Colon (tissue), 2 donors: ENCODE measurements around the gene NHLRC4.

ENCODE experiments used
- FAIRE-seq: peaks from 2 replicates; lab custom pipeline; 2012; peaks lifted over from hg19 to GRCh38; lab: Jason Lieb, UNC
- donor health status: control.
- donor health status: control.

NHLRC4 gene

GRCh38 chr16:553601-554296 is 13.1 kb upstream of the NHLRC4 start:
- no peak for FAIRE-seq

GRCh38 chr16:554297-554621 is 12.5 kb upstream of the NHLRC4 start:
- FAIRE-seq = no peak

- no peak for FAIRE-seq
These were observed 12.0 kb upstream of the NHLRC4 start for GRCh38 chr16:554640-555365.

GRCh38 chr16:555528-556473 is 11.0 kb upstream of the NHLRC4 start:
- no peak for FAIRE-seq

GRCh38 chr16:556474-557173 is 10.2 kb upstream of the NHLRC4 start:
- no peak for FAIRE-seq

- FAIRE-seq = no peak
These were observed 9.1 kb upstream of the NHLRC4 start for GRCh38 chr16:557463-558297.

GRCh38 chr16:558298-559020 is 8.3 kb upstream of the NHLRC4 start:
- FAIRE-seq = no peak

GRCh38 chr16:559021-559380 is 7.8 kb upstream of the NHLRC4 start:
- FAIRE-seq = no peak

GRCh38 chr16:559411-560203 is 7.2 kb upstream of the NHLRC4 start:
- no peak for FAIRE-seq

- no peak for FAIRE-seq
These were observed 6.6 kb upstream of the NHLRC4 start, which contains the start of gene PRR35 for GRCh38 chr16:560204-560700. PRR35 (plus strand) TSS chr16:560394; CDS start chr16:563295, 2,901 bp downstream.

- no peak for FAIRE-seq
These were observed 5.9 kb upstream of the NHLRC4 start for GRCh38 chr16:560701-561412.

GRCh38 chr16:561413-561794 is 5.4 kb upstream of the NHLRC4 start:
- FAIRE-seq = no peak

- FAIRE-seq = no peak
These were observed 4.6 kb upstream of the NHLRC4 start for GRCh38 chr16:561957-562938.

GRCh38 chr16:563072-563644 is 3.6 kb upstream of the NHLRC4 start:
- no peak for FAIRE-seq

GRCh38 chr16:564690-565418 is 2.0 kb upstream of the NHLRC4 start:
- no peak for FAIRE-seq
